ENCODE results near the gene THOP1. TPM values are rescaled to one million over a fixed set of nuclear protein-coding genes. Genes with fewer than 3 reads are reported as not detected.

Gene THOP1
- total RNA-seq, 6 experiments from 2014 or later: 25.5 to 61.8 (median 33.0) TPM

GRCh38 chr19:2782936-2783780 is 2.1 kb upstream of the THOP1 start, which contains the start of gene SGTA:
Gene SGTA (minus strand): TSS chr19:2783273. CDS start chr19:2769068, 14,205 bp downstream.
- peaks cover 0 to 30% (median 3%) of the 10 kb centered on the region in 4 donors for H3K4me1 ChIP-seq
- TF ChIP-seq CTCF (IDR thresholded peaks at IDR 0.05) (peak; percentile 34 to 50 (median 48)), POLR2A (IDR thresholded peaks at IDR 0.05) (peak; percentile 77)
- H3K4me3 ChIP-seq: peak within 1 kb of the TSS; percentile 99 to 100 (median 99)
- intact Hi-C loops (cut with DNase I): no loop called here
- peak within 1 kb of the TSS; percentile 88 to 92 (median 88) for H3K27ac ChIP-seq
- ATAC-seq (peak; percentile 85 to 89 (median 88)), DNase-seq (peak; percentile 96 to 99 (median 98))
- H3K27me3 ChIP-seq: no peaks in the 10 kb centered on the region
- 1% methylated on average over 9 of the region's 68 CpGs for WGBS (ENCODE audit: insufficient coverage, low coverage, low lambda C conversion rate, missing lambda C conversion rate)
- no peaks in the 10 kb centered on the region for H3K9me3 ChIP-seq
- no peaks in the 10 kb centered on the region for H3K36me3 ChIP-seq

- no peaks in the 10 kb centered on the region for H3K36me3 ChIP-seq
- DNase-seq (no peak), ATAC-seq (no peak)
- H3K9me3 ChIP-seq: no peaks in the 10 kb centered on the region
- intact Hi-C loops (cut with DNase I): no loop called here
- H3K4me1 ChIP-seq: peaks cover 0 to 30% (median 3%) of the 10 kb centered on the region in 4 donors
- no peak for TF ChIP-seq POLR2A (IDR thresholded peaks at IDR 0.05)
- TF ChIP-seq CTCF (IDR thresholded peaks at IDR 0.05): no peak
- H3K27ac ChIP-seq: peak overlapping the region in 1 of 3 donors; percentile 37
- H3K4me3 ChIP-seq: peak overlapping the region in 1 of 3 donors; percentile 0
- 66% methylated on average over 7 of the region's 7 CpGs for WGBS (ENCODE audit: insufficient coverage, low coverage, low lambda C conversion rate, missing lambda C conversion rate)
- no peaks in the 10 kb centered on the region for H3K27me3 ChIP-seq
Observed at GRCh38 chr19:2783781-2784145, 1.5 kb upstream of the THOP1 start.

- ATAC-seq (no peak), DNase-seq (no peak)
- Histone ChIP-seq H3K36me3 (no peaks in the 10 kb centered on the region), H3K27ac (no peak overlapping the region), H3K27me3 (no peaks in the 10 kb centered on the region), H3K4me1 (peaks cover 0 to 45% (median 11%) of the 10 kb centered on the region in 4 donors), H3K9me3 (no peaks in the 10 kb centered on the region), H3K4me3 (no peak overlapping the region)
- TF ChIP-seq CTCF (IDR thresholded peaks at IDR 0.05) (no peak), POLR2A (IDR thresholded peaks at IDR 0.05) (no peak)
- intact Hi-C loops (cut with DNase I): no loop called here
- 76% methylated on average over 8 of the region's 8 CpGs for WGBS (ENCODE audit: insufficient coverage, low coverage, low lambda C conversion rate, missing lambda C conversion rate)
Observed at GRCh38 chr19:2787115-2787514, 1.8 kb downstream of the THOP1 start.

GRCh38 chr19:2788237-2788636 is 2.9 kb downstream of the THOP1 start:
- intact Hi-C loops (cut with DNase I): no loop called here
- 63% methylated on average over 3 of the region's 5 CpGs for WGBS (ENCODE audit: insufficient coverage, low coverage, low lambda C conversion rate, missing lambda C conversion rate)
- H3K27ac ChIP-seq: no peak overlapping the region
- H3K9me3 ChIP-seq: no peaks in the 10 kb centered on the region
- no peaks in the 10 kb centered on the region for H3K27me3 ChIP-seq
- H3K4me1 ChIP-seq: peaks cover 0 to 42% (median 11%) of the 10 kb centered on the region in 4 donors
- DNase-seq: no peak
- H3K36me3 ChIP-seq: no peaks in the 10 kb centered on the region
- no peak for TF ChIP-seq CTCF (IDR thresholded peaks at IDR 0.05)
- ATAC-seq: no peak
- H3K4me3 ChIP-seq: no peak overlapping the region
